Uterus (tissue), 2 donors: ENCODE results near the gene SLC22A1.

ENCODE experiments used
- CTCF ChIP-seq, 4 experiments: fragments of 200-600 bp in 2 of 4; fragments of 450-650 bp in 2 of 4; sonication (generic) in 2 of 4; IDR thresholded peaks; one replicate each; pipeline ENCODE4 v1.5.1; 2016 to 2019; ENCODE audit warnings: antibody characterized with exemption in 4 of 4, mild to moderate bottlenecking in 2 of 4, moderate library complexity in 1 of 4
- POLR2A ChIP-seq, 2 donors: fragments of 450-650 bp; IDR thresholded peaks; one replicate each; pipeline ENCODE4 v1.6.1; 2016; ENCODE audit warnings: antibody characterized with exemption in 2 of 2, mild to moderate bottlenecking in 1 of 2, moderate library complexity in 1 of 2

- TF ChIP-seq CTCF (IDR thresholded peaks at IDR 0.05), result no peak
- TF ChIP-seq POLR2A (IDR thresholded peaks at IDR 0.05), result no peak
These were observed 39.5 kb downstream of the SLC22A1 start for GRCh38 chr6:160160929-160161646.
